Activated T-cell treated with anti-CD3 and anti-CD28 coated beads for 48 hours (primary cell): ENCODE data around the gene UNC5B.
"Not testable (repeated sequence)": the region's sequence is repeated elsewhere in the genome, so short reads cannot be mapped to it uniquely, and the experiment has no call there.

ENCODE experiments used
- DNase-seq: peaks from one replicate; pipeline ENCODE4 v3.0.0-alpha.2; 2020; ENCODE audit warnings: low read depth

UNC5B gene

DNA sequence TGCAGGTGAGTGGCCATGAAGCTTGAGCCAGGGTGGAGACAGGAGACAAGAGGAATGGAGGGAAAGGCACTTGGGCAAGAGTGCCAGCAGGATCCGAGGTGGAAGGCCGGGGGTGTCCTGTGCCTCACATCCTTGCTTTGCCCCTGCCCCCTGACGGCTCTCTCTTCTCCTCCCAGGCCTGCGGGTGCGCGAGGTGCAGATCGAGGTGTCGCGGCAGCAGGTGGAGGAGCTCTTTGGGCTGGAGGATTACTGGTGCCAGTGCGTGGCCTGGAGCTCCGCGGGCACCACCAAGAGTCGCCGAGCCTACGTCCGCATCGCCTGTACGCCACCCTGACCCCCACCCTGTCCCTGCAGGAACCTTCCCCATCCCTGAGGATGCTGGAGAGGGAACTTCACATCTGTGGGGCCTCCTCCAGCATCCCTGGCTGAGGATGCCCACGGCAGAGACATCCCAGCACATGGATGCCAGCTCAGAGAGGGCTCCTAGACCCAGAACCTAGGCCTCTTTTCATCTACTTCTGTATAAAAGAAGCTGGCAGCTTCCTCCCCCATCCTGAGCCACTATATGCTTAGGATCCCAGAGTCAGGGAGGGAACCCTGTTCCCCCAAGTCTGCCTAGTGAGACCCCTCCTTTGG, 72.3 kb downstream of the UNC5B start:
- no peak for DNase-seq

GRCh38 chr10:71285180-71285545, 72.8 kb downstream of the UNC5B start:
- peak; percentile 30 for DNase-seq

DNA sequence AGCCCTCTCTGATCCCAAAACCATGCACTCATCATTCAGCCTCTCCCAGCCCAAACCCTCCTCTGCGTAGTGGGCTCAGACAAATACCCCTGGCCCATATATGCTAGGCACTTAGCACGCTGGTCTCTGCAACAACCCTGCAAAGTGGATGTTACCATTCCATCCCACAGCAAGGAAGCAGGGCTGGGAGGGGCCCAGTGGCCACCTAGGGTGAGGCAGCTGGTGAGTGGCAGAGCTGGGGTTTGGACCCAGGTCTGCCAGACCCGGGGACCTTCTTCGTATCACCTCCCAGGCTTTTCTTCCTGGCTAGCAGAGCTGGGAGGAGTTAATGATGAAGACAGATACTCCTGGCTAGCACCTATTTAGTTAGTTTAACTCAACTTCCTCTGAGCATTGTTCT, 73.6 kb downstream of the UNC5B start:
- no peak for DNase-seq

DNA sequence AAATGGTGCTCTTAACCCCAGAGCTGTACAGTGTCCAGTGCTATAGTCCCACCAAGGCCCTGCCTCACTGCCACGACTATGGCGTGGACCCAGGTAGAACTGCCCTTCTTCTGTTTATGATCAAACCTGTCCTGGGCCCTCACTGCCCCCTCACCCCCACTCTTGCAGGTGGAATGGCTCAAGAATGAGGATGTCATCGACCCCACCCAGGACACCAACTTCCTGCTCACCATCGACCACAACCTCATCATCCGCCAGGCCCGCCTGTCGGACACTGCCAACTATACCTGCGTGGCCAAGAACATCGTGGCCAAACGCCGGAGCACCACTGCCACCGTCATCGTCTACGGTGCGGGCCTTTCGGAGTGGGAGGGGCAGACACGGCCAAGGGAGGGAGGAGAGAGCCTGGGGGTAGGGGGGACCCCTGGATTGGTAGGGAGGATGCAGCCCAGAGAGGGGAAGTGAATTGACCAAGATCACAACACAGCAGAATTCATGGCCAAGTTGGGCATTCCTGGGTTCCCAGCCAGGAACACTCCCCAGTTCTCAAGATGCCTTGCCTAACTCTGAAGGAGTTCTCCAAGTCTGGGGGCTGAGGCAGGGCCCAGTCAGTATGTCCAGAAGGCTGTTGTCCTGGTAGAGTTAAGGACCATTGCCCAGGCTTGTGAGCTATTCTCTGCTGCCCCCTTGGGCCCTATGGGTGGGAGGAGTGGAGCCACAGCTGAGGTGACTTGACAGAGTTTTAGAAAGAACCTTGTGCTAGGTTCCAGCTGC, 74.3 kb downstream of the UNC5B start:
- DNase-seq = no peak

DNA sequence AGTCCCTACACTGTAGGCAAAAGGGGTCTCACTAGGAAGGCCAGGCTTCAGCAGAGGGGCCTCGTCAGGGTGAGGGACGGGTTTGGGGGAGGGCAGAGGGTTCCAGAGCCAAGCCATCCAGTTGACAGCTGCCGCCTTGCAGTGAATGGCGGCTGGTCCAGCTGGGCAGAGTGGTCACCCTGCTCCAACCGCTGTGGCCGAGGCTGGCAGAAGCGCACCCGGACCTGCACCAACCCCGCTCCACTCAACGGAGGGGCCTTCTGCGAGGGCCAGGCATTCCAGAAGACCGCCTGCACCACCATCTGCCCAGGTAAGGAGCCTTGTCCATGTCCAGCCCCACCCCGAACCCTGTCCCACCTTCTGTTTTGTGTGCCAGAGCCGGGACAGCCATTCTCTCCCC, 75.1 kb downstream of the UNC5B start:
- DNase-seq = no peak

- no peak for DNase-seq
Measured at GRCh38 chr10:71288461-71288860, 76.1 kb downstream of the UNC5B start.

GRCh38 chr10:71289421-71290130, 77.2 kb downstream of the UNC5B start:
- no peak for DNase-seq

DNA sequence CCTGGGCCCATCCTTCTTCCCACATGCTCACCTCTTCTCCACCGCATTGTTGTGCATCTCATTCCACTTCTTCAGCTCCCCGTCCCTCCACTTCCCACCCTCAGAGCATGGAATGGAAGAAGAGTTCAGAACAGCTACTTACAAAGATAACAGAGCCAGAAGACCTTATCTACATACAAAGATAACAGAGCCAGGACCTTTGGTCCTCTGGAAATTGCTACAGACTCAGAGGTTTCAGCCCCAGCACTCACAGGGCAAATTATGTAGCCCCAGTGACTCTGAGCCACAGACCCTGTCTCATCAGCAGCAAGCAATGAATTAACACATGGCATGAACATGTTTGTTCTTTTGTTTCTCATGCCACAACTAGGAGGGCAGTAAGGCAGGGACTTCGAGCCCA, 78.0 kb downstream of the UNC5B start:
- no peak for DNase-seq

GRCh38 chr10:71290806-71291527, 78.6 kb downstream of the UNC5B start:
- no peak for DNase-seq

- DNase-seq = no peak
Measured at GRCh38 chr10:71291528-71291900, 79.1 kb downstream of the UNC5B start.

DNA sequence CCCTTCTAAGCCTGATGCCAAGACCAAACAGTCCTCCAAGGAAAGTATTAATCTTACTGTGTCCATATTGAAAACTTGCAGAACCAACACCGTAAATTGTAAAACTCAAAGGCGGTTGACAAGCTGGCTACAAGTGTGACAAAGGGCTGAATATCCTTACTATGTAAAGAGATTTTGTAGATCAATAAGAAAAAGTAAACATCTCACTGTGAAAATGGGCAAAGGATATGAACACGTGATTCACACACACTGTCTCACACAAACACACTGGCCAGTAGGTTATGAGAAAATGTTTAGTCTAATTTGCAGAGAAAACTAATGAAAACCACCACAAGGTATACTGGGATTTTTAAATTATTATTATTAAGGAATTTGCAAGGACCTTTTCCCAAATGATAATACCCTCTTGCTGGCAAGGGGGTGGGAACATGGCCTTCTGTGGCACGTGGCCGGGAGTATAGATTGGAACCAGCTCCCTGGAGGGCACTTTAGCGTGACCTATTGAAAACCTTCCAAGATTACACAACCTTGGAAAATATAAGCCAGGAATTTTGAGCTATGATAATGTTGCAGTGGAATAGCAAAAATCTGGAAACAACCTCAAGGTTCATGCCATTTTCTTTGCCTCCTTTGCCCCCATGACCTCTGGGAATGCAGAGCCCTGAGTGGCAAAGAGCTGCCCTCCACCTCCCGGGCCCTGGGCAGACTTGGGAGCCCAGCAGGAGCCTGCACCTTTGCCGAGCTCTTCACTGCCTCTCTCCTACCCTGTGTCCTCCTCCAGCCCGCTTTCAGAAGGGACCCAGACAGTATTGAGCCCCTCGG, 80.5 kb downstream of the UNC5B start:
- no peak for DNase-seq

- no peak for DNase-seq
Measured at GRCh38 chr10:71293446-71294084, 81.2 kb downstream of the UNC5B start.

DNA sequence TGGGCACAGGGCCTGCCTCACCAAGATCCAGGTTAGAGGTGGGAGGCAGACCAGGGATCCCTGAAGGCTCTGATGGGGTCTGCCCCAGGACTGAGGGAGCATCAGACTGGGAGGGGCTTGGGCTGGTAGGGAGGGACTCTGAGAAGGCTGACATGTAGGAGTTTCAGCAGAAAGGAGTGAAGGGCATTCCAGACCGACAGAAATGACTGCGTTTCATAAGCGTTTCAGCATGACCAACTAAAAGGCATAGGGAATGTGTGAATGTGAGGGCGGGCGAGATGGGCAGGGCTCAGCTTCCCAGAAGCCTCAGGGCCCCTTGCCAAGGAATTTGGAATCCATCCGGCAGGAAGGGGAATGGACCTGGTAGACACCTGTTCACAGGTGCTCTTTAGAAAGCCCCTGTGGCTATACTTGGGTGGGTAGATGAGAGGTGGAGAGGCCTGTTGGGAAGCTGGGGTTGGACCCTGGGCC, 81.8 kb downstream of the UNC5B start:
- DNase-seq = no peak

GRCh38 chr10:71294856-71295255, 82.5 kb downstream of the UNC5B start:
- no peak for DNase-seq

- no peak for DNase-seq
Measured at GRCh38 chr10:71295641-71296040, 83.3 kb downstream of the UNC5B start.

DNA sequence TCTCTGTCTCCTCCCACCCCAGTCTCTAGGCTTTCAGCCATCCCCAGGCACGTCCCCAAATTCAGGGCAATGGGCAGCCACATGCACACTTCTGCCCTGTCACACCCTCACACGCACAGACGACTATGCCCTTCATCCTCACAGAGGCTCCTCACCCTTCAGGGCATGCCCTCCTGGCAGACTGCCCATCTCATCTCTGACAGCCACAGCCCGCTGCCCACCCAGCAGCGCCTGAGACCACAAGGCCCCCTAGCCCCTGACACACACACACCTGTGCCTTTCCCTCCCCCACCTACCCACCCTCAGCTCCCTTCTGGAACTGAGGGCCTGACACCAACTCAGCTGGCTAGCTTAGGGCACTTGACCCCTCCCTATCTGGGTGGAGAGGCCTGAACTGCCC, 83.7 kb downstream of the UNC5B start:
- DNase-seq = no peak

DNA sequence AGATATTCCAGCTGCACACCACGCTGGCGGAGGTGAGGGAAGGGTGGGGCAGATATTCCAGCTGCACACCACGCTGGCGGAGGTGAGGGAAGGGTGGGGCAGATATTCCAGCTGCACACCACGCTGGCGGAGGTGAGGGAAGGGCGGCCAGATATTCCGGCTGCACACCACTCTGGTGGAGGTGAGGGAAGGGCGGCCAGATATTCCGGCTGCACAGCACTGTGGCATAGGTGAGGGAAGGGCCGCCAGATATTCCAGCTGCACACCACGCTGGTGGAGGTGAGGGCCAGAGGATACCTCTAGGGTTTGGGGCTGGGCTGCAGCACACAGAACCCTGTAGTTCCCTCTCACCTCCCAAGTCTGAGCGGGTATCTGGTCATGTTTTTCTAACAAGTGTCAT, 84.4 kb downstream of the UNC5B start:
- DNase-seq = not testable (repeated sequence)

DNA sequence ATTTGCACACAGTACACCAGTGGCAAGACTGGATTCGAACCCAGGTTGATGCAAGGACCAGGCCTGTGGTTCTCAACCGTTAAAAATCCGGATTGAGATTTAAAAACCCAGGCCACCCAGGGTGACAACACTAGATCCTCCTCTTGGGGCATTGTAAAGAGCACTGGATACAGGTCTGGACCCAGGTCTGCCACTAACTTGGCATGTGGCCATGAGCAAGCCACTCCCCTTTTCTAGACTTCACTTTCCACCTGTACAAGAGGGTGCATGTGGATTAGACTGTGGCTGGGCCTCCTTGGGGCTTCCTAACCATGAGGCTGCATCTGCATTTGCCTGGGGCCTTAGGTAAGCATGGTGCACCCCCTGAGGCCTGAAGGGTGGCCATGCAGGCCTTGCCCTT, 85.0 kb downstream of the UNC5B start:
- no peak for DNase-seq

DNA sequence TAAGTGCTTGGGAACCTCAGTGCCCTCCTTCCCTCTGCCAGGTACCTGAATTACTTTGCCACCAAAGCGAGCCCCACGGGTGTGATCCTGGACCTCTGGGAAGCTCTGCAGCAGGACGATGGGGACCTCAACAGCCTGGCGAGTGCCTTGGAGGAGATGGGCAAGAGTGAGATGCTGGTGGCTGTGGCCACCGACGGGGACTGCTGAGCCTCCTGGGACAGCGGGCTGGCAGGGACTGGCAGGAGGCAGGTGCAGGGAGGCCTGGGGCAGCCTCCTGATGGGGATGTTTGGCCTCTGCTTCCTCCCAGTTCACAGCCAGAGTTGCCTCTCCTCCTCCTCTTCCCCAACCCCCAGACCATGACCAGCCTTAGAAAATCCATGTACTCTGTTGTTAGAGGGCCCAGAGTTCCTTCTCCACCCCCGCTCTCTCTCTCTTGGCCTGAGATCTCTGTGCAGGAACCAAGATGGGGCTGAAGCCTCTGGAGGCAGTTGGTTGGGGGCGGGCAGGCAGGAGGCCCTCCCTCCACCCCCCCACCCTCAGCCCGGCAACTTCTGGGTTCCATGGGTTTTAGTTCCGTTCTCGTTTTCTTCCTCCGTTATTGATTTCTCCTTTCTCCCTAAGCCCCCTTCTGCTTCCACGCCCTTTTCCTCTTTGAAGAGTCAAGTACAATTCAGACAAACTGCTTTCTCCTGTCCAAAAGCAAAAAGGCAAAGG, 86.9 kb downstream of the UNC5B start:
- DNase-seq = no peak

DNA sequence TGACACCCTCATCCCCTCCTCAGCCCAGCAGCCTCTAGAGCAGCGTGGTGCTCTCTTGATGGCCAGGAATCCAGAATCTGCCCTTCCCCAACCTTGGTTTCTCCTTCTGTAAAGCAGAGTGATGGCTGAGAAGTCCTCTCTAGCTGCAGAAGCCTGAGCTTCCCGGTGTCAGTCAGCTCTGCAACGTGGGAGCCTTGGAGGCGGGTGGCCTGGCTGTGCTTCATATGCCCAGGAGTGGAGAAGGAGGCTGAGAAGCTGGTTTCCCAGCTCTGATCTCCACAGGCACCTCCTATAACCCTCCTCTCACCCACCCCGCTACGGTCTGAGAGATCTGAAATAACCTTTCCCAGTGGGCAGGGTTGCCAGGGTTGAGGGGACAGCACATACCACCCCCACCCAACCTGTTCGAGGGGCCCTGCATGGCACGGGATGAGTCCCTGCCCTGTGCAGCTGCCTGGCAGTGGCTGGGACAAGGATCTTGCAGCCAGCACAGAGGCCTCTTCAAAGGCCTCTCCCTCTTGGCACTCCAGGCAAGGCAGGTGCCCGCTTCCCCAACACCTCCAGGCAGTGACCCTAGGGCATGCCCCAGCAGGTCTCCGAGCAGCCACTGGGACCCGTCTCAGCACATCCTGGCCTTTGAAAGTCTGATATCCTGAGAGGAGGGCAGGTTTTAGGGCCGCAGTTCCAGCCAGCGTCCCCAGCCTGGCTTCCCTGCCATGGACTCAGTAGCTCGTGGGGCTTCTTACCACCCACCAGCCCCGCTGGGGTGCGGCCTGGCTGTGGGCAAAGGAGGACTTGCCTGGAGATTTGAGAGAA, 88.4 kb downstream of the UNC5B start:
- no peak for DNase-seq
